DMS153 treated with DMSO at 0.1 percent for 48 hours (cell line): ENCODE data around the gene QRICH1.

Experiments used
- DNase-seq: peaks from one replicate; lab custom pipeline; 2025; ENCODE audit not compliant: unreplicated experiment; lab: John Stamatoyannopoulos, UW

QRICH1 gene

DNA sequence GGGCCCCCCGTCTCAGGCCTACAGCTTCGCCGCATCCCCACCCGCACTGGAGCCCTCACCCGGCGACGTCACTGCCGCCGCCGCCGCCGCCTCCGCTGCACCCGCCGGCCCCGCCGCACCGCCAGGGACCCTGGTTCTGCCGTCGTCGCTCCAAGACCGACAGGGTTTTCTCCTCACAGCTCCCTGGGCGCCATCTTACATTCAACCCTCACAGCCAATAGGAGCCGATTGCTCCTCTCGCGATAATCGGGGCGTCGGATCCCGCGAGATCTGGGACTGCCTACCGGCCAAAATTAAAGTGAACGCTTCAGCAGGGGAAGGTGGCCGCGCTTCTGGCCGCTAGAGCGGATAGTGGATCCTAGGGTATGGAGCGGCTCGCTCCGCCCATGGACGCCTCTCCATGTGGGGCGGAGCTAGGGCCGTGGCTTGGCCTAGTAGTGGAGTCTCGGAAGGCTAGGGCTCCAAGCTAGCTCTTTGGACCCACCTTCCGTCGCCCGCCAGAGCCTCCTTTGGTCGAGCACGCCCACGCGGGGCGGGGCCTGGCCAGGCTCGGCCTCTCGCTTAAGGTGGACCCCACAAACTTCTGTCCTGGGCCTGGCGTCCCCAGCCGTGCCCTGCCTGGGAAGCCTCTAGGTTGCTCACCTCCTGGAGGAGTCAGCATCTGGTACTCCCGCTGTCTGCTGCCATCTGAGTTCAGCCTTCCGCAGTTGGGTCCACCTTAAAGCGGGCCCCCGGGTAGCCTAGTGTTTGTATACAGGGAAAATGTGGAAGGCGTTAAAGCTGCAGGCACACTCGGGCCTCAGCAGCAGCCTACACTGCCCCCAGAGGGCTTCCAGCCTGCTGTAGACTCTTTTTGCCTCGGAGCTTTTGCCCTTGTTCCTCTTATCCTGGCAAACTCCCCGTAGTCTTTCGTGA, at the start of gene QRICH1:
Gene QRICH1, minus strand, starts transcription at position 219 of the 915 bp plus-strand sequence. CDS start 17,054 bp downstream, outside the sequence.
- DNase-seq: peak; percentile 70

GRCh38 chr3:49140080-49140479, 46.2 kb upstream of the QRICH1 start:
- DNase-seq: no peak

DNA sequence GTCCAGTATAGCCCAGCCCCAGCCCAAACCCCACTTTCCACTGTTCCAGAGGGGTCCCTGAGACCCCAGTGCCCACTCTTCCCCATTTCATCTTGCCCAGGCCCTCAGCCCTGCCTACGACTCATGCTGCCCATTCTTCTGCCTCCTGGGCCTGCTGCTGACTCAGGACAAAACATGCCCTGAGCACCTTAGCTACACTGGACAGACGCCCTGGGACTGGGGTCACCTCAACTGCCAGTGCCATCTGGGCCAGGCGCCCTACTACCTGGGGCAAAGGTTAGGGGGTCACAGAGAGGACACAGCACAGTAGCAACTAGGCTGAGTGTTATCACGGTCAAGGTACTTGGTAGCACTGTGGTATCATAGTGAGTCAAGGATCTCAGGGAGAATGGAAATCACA, 41.6 kb upstream of the QRICH1 start:
- no peak for DNase-seq

GRCh38 chr3:49134471-49135265, 40.8 kb upstream of the QRICH1 start:
- DNase-seq: no peak

DNA sequence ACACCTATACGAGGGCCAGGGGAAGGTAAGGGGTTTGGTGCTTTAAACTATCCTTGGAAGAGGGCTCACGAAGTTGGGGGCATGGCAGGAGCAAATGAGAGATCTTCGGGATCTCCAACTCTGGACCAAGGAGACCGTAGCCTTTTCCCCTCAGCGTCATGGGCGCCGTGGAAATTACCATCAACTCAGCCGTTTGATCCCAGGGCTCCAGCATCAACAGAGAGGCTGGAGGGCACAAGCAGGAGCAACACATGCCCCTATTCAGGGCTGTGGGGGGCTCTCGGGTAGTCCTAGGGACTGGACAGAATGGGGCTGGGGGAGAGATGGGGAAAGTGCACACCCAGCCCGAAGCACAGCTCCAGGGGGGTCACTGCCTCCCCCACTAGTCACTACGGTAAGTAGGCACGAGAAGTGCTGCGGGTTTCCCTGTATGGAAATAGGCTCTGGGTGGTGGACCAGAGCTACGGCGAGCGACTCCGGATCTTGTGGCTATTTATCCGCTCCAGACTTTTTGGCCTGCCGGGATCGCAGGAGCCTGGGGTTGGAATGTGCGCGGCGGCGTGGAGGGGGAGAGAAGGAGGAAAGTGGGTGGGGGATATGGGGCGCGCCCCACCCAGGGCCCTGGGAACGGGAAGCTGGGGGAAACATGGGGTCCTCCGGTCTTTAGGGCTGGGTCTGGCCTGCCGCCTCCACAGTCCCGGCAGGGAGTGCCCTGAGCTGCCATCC, 39.5 kb upstream of the QRICH1 start:
- peak; percentile 9 for DNase-seq

- no peak for DNase-seq
Observed at GRCh38 chr3:49132437-49133225, 38.8 kb upstream of the QRICH1 start, which contains the start of gene LAMB2. Gene LAMB2, minus strand, starts transcription at chr3:49133050. Its CDS starts 183 bp downstream, at chr3:49132867.

DNA sequence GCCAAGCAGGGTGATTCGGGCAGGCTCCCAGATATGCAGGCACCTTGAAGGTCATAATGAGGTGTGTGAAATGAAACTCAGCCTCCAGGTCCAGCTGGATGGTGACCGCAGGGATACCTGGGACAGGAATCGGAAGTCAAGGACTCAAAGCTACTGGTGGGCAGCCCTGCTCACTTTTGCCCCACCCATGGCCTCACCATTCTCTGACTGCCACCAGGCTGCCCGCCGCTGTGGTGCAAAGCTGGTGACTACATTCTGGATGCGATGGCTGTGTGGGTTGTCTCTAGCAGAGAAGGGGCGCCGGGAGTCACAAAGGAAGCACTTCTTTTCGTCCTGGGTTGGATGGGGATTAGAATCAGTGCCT, 38.2 kb upstream of the QRICH1 start:
- no peak for DNase-seq

- DNase-seq: no peak
Observed at GRCh38 chr3:49131576-49131975, 37.7 kb upstream of the QRICH1 start.

DNA sequence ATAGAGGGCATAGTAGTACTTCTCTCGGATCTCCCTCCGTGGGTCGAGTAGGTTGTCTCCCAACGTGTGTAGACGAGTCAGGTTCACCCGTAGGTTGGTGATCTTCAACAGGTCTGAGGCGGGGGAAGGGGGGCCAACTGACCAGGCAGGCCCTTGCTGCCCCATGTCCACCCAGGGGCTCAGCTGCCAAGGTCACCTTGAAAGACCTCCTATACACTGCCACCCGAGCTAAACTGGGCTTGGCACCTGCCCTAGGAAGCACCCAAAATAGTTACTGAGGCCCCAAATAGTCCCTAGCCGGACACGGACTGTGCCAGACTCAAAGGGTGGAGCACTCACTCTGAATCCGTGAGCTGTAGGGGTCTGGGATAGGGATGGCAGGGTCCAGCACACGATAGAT, 37.2 kb upstream of the QRICH1 start:
- DNase-seq: no peak

DNA sequence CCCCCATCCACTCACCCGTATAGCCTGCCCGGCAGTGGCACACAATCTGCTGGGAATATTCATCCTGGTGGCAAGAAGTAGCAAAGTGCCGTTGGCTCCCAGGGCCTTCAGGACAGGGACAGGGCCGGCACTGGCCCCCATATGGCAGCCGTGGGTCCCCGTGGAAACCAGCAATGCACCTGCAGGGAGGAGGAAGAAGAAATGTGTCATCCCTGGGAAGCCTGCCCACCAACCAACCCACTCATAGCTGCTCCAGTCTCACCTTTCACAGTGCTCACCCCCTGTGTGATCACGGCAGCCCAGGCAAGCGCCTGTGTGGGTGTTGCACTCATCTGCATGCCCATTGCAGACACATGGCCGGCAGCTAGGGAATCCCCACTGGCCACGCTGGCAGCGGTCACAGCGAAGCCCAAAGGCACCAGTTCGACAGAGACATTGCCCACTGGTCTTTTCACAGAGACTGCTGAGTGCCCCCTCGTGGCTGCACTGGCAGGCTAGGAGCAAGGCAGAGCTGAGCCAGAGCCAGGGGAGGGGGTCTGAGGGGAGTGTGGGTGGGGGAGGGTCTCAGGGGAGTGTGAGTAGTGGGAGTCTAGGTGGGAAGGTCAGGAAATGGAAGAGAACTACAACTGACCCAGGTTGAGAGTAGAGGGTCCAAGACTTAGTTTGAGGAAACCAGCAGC, 31.3 kb upstream of the QRICH1 start:
- DNase-seq: no peak

DNA sequence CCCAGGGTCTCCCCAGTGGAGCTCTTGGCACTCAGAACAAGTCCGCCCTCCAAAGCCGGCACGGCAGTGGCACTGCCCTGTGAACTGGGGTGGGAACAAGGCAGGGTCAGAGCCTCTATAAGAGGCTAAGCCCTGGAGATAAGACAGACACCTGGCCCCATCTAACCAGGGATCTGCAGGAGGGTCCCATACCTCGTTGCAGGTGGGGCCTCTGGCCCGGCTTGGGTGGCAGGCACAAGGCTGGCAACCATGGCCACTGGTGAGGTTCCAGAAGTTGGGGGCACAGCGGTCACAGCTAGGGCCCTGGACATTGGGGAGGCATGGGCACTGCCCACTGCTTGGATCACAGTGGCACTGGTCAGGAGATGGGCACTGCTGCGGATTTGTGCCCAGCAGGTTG, 30.3 kb upstream of the QRICH1 start:
- DNase-seq: no peak

DNA sequence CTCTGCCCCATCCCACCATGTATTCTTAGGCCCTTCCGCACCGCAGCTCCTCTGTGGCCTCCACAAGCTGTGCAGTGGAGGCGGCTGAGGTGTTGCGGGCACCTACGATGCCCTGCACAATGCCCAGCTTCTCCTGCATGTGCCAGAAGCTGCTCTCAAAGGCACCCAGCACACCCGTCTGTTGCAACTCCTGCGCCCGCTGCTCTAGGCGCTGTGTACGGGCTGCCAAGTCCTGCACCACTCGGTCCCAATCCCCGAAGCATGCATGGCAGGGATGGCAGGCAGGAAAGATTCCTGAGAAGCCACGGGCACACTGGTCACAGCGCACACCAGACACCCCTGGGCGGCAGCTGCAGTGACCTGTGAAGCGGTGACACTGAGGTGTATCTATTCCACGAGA, 29.8 kb upstream of the QRICH1 start:
- DNase-seq: no peak

DNA sequence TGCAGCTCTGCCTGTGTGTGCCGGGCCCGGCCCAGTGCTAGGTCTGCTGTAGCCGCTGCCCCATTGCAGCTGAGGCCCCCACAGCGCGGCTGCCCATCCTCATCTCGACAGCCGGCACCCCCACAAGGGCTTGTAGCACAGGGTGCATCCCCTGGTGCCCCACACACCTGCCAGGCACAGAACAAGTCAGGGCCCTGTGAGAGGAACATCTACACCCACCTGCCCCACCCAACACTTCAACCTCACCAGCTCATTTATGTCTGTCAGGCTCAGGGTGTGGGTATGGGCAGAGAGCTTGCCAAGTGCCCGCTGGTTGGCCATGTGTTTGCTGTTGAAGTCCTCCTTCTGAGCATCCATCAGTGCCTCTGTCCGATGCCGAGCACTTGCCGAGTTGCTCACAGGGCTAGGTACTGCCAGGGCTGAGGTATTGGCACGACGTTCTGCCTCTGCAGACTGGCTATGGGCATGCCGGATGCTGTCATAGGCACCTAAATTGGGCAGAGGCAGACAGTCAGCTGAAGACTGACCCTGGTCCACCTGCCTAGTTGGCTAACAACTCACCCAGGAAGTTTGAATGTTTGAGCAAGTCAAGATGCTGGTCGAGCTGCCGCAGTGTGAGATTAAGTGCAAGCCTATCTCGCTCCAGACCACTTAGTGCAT, 29.1 kb upstream of the QRICH1 start:
- no peak for DNase-seq

DNA sequence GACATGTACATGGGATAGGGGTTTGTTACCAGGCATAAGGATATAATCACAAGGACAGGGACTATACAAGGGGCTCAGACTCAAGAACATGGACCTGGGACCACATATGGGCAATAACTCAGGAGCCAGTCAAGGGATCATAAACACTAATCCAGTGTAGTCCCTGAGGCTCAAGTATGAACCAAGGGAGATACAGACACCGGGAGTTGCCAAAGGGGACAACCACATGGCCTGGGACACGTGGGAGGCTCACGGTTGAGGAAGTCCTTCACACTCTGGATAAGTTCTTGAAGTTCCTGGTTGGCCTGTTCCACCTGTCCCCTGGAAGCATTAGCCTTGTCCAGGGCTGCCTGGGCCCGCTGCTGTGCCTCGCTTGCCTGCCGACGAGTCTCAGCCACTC, 28.6 kb upstream of the QRICH1 start:
- no peak for DNase-seq

DNA sequence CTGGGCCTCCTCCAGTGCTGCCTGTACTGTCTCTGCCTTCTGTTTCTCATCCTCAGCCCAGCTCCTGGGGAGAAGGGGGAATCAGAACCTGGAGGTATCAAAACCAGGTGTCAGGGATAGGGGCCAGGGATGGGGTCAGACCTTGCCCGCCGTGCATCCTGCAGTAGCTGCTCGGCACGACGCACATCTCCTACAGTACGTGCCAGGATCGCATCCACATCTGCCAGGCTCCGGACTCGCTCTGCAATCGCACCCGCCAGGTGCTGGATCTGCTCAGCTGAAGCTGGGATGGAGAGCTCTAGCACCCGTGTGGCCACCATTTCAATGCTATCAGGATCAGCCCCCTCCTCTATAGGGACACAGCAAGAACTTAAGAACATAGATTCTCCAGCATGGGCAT, 28.2 kb upstream of the QRICH1 start:
- DNase-seq: no peak

- DNase-seq: no peak
Observed at GRCh38 chr3:49121132-49121736, 27.4 kb upstream of the QRICH1 start.

DNA sequence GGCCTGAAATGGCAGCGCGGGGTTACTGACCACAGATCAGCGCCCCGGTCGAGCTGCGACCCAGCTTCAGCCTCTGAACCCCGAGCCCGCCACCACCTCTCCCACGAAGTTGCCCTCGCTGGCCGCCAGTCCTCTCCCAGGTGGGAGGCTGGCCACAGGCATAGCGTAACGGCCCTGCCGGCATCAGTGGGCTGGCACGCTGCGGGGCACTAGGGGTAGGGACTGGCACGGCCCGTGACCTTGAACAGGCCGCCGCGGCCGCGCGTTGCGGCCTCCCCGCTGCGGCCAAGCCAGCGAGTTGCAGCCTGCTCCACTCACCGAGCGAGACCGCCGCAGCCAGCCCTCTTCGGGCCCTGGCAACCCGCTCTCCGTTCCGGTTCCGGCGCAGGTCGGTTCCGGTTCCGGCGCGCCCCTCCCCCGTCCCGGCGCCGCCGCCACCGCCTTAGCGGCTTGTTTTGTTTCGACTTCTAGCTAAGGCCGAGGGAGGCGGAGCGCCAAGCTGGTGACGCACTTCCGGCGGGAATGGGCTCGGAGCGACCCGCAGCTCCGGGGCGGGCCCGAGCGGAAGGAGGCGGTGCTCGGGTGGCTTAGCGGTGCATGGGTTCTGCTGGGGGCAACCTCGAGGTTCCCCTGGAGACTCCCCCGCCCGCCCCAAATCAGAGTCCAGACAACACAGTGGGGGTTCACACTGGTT, 26.7 kb upstream of the QRICH1 start, which contains the start of gene USP19:
Gene USP19, minus strand, starts transcription at position 386 of the 694 bp plus-strand sequence. CDS start 1,678 bp downstream, outside the sequence.
- peak; percentile 29 for DNase-seq

- DNase-seq: no peak
Observed at GRCh38 chr3:49120096-49120437, 26.2 kb upstream of the QRICH1 start.
